HL-60 (cell line): ENCODE measurements around the gene ZNF638.

Experiments used
- CTCF ChIP-seq: IDR thresholded peaks from one replicate; pipeline ENCODE4 v1.5.1; 2011; ENCODE audit warnings: low read length, control low read depth, inconsistent platforms; ENCODE audit not compliant: insufficient read depth
- GABPA ChIP-seq: IDR thresholded peaks from 2 replicates; pipeline ENCODE4 v1.6.1; 2012; ENCODE audit warnings: low read depth
- POLR2AphosphoS5 ChIP-seq: IDR thresholded peaks from 2 replicates; pipeline ENCODE4 v1.6.1; 2012; ENCODE audit warnings: low read depth

- TF ChIP-seq CTCF (no peak), POLR2AphosphoS5 (no peak), GABPA (no peak)
Observed at GRCh38 chr2:71459084-71459431, 127.5 kb downstream of the ZNF638 start.
